Measurements from ENCODE around the gene CPSF4L.
A peak's percentile ranks its signal among the peaks of the same experiment; 100 is the strongest.

Gene CPSF4L

DNA sequence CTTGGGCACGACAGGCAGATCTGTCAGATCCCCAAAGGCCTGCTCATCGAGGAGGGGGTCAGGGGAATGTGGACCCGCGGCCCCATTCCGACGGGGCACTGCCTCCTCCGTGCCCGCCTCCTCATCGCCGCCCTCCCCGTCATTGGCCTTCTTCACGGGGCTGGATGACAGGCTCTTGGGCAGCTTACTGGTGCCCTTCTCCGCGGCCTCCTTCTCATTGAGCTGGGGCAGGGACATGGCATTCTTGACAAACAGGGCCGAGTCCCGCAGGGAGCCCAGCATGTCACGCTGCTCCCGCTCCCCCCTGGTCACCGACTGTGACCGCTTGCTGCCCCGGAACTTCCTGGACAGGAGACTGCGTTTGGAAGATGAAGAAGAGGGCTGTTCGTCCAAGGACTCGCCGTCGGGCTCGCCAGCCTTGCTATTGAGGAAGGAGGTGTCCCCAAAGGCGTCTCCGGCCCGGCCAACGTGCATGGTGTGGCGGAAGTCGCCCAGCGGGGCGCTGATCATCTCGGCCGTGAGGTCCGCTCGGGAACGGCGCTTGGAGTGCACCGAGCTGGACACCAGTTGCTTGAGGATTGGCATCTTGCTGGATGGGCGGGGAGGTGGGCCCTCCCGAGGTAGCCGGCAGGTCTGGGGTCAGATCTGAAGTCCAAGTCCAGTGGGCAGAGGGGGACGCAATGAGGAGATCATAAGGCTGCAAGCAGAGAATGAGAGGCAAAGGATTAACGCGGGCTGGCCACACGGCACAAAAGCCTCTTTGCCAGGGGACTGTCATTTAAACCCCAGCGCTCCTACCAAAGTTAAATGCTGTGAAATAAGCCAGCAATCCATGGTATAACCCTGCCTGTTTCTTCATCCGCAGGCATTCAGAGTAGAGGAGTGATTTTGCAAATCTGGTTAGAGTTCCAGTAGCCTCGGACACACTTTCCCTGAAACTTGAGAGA, 24.5 kb upstream of the CPSF4L start:
- TF ChIP-seq, protein P1, sequence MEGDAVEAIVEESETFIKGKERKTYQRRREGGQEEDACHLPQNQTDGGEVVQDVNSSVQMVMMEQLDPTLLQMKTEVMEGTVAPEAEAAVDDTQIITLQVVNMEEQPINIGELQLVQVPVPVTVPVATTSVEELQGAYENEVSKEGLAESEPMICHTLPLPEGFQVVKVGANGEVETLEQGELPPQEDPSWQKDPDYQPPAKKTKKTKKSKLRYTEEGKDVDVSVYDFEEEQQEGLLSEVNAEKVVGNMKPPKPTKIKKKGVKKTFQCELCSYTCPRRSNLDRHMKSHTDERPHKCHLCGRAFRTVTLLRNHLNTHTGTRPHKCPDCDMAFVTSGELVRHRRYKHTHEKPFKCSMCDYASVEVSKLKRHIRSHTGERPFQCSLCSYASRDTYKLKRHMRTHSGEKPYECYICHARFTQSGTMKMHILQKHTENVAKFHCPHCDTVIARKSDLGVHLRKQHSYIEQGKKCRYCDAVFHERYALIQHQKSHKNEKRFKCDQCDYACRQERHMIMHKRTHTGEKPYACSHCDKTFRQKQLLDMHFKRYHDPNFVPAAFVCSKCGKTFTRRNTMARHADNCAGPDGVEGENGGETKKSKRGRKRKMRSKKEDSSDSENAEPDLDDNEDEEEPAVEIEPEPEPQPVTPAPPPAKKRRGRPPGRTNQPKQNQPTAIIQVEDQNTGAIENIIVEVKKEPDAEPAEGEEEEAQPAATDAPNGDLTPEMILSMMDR (IDR thresholded peaks at IDR 0.05) = no peak
- Mint-ChIP-seq H3K9me3 (no peaks in the 10 kb centered on the region), H3K36me3 (ENCODE audit: low read depth) (peaks cover 22% of the 10 kb centered on the region), H3K27ac (peak overlapping the region; percentile 31), H3K4me3 (no peak overlapping the region), H3K4me1 (peaks cover 90% of the 10 kb centered on the region), H3K27me3 (ENCODE audit: low read depth, poor library complexity) (peaks cover 3% of the 10 kb centered on the region)
- no peak for DNase-seq

DNA sequence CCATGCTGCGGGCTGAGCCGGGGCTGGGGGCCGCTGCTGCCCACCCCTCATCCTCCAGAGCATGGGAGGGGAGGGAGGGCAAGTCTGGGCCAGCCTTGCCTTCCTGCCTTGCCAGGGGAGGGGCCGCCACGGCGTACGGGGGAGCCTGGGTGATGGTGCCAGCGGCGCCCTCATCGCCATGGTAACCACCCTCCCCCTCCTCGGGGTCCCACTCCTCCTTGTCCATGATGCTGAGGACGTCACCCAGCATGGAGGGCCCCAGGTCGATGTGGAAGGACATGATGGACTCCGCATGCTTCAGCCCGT, 23.9 kb upstream of the CPSF4L start:
- H3K27ac Mint-ChIP-seq = no peak overlapping the region
- H3K9me3 Mint-ChIP-seq = no peaks in the 10 kb centered on the region
- peaks cover 3% of the 10 kb centered on the region for H3K27me3 Mint-ChIP-seq (ENCODE audit: low read depth, poor library complexity)
- H3K4me3 Mint-ChIP-seq = no peak overlapping the region
- H3K36me3 Mint-ChIP-seq (ENCODE audit: low read depth) = peaks cover 22% of the 10 kb centered on the region
- DNase-seq = no peak
- TF ChIP-seq, protein P1 (IDR thresholded peaks at IDR 0.05) = no peak
- peaks cover 83% of the 10 kb centered on the region for H3K4me1 Mint-ChIP-seq

DNA sequence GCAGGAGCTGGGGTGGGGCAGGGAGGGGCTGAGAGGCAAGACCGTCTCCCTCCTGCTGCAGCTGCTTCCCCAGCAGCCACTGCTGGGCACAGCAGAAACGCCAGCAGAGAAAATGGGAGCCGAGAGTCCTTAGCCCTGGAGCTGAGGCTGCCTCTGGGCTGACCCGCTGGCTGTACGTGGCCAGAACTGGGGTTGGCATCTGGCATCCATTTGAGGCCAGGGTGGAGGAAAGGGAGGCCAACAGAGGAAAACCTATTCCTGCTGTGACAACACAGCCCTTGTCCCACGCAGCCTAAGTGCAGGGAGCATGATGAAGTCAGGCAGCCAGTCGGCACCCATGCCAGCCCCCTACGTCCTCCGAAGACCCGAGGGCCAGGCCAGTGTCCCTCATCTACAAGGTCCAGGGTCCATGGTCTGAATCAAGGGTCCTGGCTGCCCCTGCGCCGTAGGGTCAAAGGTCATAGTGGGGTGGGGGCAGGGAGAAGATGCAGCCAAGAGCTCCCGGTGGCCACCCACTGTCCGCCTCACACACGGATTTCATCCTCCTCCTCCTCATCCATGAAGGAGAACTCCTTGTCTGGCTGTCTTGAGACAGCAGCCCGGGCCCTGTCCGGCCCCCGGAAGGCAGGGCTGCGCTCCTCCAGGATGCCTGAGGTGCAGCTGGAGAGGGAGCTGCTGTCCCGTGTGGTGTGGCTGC, 23.4 kb upstream of the CPSF4L start:
- TF ChIP-seq, protein P1 (IDR thresholded peaks at IDR 0.05) = no peak
- no peak overlapping the region for H3K27ac Mint-ChIP-seq
- H3K4me1 Mint-ChIP-seq = peaks cover 78% of the 10 kb centered on the region
- peaks cover 3% of the 10 kb centered on the region for H3K27me3 Mint-ChIP-seq (ENCODE audit: low read depth, poor library complexity)
- no peak for DNase-seq
- no peak overlapping the region for H3K4me3 Mint-ChIP-seq
- H3K36me3 Mint-ChIP-seq (ENCODE audit: low read depth) = peaks cover 22% of the 10 kb centered on the region
- H3K9me3 Mint-ChIP-seq = no peaks in the 10 kb centered on the region

DNA sequence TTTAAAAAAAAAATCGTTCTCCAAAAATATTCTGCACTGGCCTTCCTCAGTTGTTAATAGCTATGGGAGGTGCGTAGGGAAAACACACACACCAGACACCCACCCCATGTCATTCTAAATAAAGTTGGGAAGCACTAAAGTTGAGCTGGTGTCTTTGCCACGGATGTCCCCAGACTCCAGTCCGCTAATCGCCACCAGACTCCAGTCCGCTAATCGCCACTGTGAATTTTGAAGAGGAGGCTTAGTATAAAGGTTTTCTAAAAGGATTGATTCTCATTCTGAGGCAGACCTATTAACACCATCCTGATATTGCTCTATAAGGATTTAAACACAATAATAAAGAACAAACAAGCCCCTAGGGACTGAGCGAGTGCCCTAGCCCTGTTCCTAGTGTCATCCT, 22.7 kb upstream of the CPSF4L start:
- Mint-ChIP-seq H3K4me1 (peaks cover 71% of the 10 kb centered on the region), H3K36me3 (ENCODE audit: low read depth) (peaks cover 22% of the 10 kb centered on the region), H3K27ac (peak overlapping the region; percentile 92), H3K27me3 (ENCODE audit: low read depth, poor library complexity) (peaks cover 3% of the 10 kb centered on the region), H3K4me3 (peak overlapping the region; percentile 60), H3K9me3 (no peaks in the 10 kb centered on the region)
- TF ChIP-seq, protein P1 (IDR thresholded peaks at IDR 0.05) = no peak
- no peak for DNase-seq

DNA sequence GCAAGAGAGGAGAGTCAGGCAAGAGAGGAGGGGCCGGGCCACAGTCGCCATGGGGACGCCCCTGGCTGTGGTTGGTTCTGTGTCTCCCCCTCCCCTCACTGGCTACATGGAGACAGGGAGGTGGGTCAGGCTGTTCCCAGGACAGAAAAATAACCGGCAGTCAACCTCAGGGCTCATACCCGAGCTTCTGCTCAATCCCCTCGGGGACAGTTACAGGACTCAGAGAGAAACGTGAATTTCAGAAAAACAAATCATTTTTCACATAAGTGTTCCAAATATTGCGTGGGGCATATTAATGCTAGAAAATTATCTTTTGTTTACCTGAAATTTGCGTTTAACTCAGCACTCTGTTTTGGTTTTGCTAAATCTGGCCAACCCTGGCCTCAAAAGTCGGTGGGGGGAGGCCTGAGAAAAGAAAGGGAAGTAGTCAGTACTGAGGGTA, 22.2 kb upstream of the CPSF4L start:
- H3K9me3 Mint-ChIP-seq = no peaks in the 10 kb centered on the region
- H3K4me3 Mint-ChIP-seq = peak overlapping the region; percentile 76
- peak; percentile 84 for DNase-seq
- TF ChIP-seq, protein P1 (IDR thresholded peaks at IDR 0.05) = no peak
- H3K36me3 Mint-ChIP-seq (ENCODE audit: low read depth) = peaks cover 22% of the 10 kb centered on the region
- H3K27ac Mint-ChIP-seq = peak overlapping the region; percentile 97
- H3K4me1 Mint-ChIP-seq = peaks cover 70% of the 10 kb centered on the region
- peaks cover 3% of the 10 kb centered on the region for H3K27me3 Mint-ChIP-seq (ENCODE audit: low read depth, poor library complexity)
